ENCODE measurements around the gene PLD4.
"Not testable (repeated sequence)": the region's sequence is repeated elsewhere in the genome, so short reads cannot be mapped to it uniquely, and the experiment has no call there.

GRCh38 chr14:104951863-104952657 is 27.4 kb downstream of the PLD4 start:
- TF ChIP-seq CTCF (conservative IDR thresholded peaks at IDR 0.05 in 1 of 2, IDR thresholded peaks at IDR 0.05 in 1 of 2; ENCODE audit: low read depth in 1 of 2, low read length in 2 of 2); EZH2 (IDR thresholded peaks at IDR 0.05; ENCODE audit: low read length, missing control alignments): not testable (repeated sequence)

Measured in fibroblast of lung (primary cell).